GM19043 (cell line): ENCODE measurements around the gene ATG2A.

Experiments
- ATAC-seq: cut with Tn5 transposase; IDR thresholded peaks from one replicate; pipeline ENCODE4 v1.9.1; 2021; ENCODE audit warnings: low read depth; ENCODE audit not compliant: unreplicated experiment

ATG2A gene

DNA sequence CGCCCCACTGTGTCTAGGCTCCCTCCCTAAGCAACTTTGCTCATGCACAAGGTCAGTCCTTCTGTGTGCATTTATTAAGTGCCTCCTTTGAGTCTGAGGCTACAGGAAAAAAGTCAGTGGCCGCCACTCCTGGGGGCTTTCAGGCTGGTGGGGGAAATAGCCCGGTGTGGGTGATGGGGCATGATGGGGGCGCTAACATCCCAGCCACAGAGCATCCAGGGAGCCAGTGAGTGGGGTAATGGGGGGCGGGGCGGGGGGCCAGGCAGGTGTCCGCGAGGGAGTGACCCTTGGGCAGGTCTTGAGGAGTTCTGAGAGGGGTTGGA is 28.6 kb downstream of the ATG2A start:
- ATAC-seq: no peak

DNA sequence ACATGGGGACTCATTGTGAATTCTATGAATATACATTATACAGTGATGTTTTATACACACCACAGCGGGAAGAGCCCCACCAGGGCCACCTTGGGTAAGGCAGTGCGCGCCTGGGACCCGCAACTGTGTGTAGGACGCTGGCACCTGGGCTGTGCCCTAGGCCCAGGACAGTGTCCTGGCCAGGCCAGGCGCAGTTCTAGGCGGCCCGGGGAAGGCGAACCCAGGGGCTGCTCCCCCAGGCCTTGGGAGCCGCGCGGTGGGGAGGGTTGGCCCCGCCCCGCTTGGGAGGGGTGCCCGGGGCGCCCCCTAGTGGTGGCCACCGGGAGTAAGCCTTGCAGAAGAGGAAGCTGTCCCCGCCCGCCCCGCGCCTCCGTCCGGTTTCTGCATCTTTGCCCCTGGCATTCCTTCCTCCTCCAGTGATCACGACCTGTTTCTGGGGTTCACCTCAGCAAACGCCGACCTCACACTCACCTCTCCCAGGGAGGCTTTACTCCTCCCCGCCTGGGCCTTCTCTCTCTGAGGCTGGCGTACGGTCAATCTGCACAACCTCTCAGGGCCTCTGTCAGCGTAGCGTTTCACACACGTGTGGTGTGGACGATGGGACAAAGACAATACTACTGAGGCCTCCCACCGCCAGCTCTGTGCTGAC is 29.1 kb downstream of the ATG2A start:
- ATAC-seq: peak; percentile 61

DNA sequence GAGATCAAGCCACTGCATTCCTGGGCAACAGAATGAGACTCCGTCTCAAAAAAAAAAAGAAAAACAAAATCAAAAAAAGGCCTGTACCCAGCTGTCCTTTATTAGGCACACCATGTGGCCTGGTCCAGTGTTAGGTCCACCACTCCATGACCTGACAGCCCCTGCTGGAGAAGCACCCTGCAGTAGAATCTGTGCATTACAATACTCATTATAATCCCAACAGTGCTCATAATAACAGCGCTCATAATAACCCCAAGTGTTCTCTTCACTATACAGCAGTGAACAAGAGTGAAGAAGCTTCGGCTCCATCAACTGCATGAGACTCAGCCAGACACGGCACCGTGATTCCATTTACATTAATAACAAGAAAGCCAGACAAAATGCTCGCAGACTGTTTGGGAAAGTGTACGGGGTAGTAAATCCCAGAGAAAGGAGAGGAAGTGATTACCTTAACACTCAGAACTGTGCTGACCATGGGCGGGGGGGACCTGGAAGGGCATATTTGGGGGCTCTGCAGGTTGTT is 29.7 kb downstream of the ATG2A start:
- ATAC-seq: no peak

DNA sequence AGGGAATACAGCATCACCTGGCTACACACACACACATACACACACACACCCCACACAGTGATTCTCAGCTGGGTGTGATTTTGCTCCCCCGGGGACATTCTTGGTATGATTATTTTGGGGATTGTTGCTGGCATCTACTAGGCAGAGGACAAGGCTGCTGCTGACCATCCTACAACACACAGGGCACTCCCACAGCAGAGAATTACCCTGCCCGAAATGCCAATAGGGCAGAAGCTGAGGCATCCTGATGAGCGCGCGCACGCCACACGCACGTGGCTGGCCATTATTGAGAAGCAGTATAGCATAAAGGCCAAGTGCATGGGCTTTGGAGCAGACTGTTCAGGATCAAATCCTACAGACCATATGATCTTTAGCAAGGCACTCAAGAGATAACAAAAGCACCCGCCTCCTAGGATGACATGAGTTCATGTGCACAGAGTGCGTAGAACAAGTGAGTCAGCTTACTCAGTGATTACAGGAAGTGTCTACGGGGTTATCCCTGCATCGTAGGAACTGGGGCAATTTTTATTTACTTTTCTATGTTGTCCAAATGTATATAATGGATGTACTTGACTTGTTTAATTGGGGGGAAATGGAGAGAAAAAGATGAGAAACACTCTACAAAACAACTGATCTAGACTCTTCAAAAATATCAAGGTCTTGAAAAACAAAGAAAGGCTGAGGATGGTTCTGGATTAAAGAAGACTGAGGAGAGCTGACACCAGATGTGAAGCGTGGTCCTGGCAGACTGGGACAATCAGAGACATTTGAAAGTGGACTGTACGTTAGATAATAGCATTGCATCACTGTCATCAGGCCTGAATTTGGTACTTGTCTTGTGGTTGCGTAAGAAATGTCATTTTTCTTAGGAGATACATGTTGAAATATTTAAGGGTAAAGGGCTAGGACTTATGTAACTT is 31.4 kb downstream of the ATG2A start:
- no peak for ATAC-seq

DNA sequence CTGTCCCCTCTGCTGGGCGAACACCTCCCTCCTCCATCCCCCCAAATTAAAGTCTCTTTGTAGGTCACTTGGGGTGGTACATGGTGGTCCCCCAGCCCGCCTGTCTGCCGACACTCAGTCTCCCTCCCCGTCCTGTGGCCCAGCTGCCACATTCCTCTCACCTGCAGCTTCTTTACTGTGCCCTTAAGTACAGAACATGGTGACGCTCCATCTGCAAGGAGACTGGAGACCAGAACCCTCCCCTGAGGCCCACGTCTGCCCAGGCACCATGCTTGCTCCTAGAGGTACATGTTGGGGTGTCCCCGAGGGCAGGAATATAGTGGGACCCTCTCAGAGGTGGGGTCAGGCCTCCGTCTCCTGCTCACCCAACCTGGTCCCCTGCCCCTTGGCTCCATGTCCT is 33.0 kb downstream of the ATG2A start:
- no peak for ATAC-seq

DNA sequence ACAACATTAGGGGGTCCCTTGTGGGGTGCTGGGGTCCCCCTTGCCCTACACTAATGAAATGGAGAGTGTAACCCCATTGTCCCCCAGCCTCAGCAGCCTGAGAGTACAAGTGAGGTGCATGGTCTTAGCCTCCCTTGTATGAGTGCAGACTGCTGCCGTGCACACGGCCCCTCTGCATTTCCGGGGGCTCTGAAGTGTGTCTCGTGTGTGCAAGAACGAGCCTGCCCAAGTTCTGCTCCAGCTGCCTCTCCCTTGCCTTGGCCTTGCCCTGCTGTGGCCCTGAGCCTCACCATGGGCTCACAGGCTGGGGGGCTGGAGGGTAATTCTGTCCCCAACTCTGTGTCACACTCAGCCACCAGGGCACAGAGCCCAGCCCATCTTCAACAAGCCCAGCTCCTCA is 33.4 kb downstream of the ATG2A start:
- no peak for ATAC-seq

DNA sequence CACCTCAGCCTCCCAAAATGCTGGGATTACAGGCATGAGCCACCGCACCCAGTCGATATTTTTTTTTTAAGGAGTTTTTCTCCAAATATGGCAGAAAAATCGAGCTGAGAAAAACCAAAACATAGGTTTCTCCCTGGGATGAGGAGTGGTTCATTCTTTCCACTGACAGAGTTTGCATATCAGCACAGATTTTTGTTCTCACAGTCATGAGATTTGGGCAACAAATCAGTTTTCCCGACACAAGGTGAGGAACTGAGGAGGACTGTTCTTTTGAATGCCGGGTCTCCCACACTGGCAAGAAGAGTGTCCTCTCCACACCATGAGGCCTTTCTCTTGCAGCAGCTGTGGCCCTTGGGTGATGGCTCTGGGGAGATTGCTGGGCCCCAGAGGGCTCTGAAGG is 34.8 kb downstream of the ATG2A start:
- ATAC-seq: no peak

DNA sequence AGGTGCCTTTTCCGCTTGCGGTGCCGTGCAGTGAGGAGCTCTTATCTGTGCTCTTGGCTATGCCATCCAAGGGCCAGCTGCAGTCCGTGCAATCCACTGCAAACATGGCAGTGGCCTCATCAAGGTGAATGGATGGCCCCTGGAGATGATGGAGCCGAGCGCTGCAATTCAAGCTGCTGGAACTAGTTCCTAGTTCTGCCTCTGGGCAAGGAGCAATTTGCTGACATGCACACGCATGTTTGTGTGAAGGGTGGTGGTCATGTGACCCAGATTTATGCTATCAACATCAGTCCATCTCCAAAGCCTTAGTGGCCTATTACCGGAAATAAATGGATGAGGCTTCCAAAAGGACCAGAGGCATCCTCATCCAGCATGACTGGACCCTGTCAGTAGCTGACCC is 35.5 kb downstream of the ATG2A start:
- ATAC-seq: no peak

DNA sequence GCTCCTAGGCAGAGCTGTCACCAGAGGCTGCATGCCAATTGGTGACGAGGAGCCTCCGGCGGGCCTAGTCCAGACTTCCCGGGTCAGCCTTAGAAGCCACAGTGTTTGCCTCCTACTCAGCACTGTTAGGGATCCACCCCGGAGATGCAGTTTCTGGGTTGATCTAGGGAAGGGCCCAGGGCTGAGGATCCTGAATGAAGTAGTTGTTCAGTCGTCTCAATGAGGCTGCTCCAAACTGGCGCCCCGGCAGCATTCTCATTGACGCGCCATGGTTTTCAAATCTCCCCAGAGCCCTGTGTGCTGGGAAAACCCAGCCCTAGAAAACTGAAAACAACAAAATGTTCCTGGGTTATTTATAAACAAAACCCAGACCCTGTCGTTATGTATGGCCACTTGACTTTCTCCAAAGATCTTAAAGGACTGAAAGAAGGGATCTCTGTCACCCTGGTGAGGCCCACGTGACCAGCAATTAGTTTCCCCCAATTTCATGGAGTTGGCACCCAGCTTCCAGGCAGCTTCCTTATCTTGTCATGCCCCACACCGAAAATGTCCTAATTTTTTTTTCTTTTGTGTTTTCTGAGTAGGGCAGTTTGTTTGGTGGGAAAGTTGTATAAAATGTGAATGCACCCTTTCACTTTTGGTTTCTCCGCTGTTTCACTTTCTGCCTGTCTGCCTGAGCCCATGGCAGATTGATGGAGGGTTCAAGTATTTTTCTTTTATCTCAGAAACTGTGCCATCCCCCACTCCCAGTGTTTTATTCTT is 36.6 kb downstream of the ATG2A start:
- no peak for ATAC-seq

DNA sequence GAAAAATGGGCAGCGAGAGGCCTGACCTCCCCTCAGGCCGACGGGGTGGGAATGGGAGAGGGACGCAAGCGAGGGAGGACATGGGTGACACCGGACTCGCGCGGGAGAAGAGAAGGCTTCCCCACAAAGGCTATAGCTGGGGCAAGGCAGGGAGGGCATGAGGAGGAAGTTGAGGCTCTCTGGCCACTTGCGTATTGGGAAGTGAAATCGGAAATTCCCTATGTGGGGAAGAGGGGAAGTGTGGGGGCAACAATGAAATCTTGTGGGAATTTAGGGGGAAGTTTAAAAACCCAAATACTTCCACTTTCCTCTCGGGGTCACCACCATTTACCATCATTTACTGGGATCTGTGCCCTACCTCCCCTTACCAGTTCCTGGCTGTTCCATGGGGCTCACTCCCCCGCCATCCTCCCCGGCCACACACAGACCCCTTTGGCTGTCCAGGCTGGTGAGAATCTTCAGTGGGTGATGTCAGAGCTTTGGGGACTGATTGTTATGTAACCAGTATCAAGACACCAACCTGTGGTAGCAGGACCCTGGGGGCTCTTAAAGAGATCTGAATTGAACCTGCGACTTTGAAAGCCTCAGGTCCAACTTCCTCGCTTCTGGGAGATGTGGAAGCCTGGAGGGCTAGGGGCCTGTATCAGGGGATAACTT is 37.6 kb downstream of the ATG2A start:
- ATAC-seq: no peak

DNA sequence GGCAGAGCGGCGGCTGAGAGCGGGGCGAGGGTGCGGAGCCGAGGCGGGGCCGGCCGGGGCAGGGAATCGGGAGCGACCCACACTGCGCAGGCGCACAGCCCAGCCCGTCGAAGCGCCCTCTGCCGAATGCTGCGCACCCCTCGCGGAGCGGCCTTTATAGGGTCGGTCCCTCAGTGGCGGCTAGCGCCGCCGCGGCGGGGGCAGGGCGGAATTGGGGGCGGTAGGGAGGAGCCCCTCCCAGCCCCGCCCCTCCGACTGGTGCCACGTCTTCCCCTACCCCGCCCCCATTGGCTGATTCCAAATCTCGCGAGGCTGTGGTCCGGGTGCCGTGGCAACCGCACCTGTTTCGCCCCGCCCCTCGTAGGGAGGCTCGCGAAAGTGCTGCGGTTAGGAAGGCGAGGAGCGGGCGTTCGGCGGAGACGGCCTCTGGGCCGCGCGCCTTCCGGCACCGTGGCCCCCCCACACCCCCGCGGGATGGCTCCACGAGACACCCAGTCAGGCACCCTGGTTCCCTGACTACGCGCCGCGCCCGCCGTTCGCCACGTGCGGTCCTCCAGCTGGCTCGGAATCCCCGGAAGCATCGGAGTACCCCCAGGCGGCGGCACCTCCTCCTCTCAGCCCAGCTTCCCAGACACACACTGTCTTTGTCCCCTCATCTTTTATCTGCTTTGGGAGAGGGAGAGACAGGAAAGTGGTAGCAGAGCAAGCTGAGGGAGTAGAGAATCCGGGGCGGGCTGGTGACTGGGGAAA is 38.3 kb downstream of the ATG2A start, which contains the start of gene EHD1:
EHD1 (minus strand) TSS at position 128 of the 750 bp plus-strand sequence. CDS start 157 bp downstream, outside the sequence.
- peak; percentile 65 for ATAC-seq

DNA sequence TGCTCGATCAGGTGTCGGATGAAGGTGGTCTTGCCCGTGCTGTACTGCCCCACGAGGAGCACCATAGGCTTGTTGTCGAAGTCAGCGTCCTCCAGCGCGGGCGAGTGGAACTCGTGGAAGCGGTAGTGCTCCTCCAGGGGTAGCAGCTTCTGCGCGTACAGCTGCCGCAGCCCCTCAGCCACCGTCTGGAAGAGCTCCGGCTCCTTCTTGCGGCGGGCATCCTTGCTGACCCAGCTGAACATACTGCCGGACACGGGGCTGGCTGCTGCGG is 38.9 kb downstream of the ATG2A start:
- ATAC-seq: no peak

DNA sequence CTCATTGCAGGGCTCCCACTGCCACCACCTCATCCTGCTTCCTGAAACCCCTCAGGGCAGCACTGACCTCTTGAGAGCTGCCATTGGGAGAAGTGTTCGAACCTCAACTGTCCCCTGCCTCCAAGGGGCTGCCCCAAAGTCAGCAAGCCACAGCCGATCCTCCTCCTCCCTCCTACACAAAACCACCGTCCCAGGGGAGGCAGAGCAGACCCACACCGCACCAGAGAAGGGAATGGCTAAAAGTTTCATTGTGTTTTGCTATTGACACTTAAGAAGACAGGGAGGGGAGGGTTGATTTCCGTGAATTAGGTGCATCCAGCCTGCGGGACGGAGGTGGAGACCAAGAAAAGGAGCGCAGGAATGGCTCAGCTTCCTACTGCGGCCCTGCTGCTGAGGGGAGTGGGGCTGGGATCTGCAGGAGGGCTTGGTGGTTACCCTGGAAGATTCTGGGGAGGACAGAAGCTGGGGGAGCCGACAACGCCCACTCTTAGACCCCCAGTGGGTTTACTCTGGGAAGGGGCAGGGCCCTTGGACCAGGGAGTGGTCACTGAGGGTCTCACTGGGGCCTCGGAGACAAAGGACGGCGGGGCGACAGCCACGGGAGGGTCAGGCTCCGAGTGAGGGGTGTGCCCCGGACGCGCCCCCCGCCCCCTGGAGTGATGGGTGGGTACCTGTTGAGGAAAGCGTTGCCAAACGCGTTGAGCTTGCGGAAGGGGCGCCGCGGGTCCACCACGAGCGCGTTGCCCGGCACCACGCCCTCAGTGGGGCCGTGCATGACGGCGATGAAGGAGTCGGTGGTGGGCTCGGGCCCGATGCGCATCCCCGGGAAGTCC is 39.4 kb downstream of the ATG2A start:
- no peak for ATAC-seq

DNA sequence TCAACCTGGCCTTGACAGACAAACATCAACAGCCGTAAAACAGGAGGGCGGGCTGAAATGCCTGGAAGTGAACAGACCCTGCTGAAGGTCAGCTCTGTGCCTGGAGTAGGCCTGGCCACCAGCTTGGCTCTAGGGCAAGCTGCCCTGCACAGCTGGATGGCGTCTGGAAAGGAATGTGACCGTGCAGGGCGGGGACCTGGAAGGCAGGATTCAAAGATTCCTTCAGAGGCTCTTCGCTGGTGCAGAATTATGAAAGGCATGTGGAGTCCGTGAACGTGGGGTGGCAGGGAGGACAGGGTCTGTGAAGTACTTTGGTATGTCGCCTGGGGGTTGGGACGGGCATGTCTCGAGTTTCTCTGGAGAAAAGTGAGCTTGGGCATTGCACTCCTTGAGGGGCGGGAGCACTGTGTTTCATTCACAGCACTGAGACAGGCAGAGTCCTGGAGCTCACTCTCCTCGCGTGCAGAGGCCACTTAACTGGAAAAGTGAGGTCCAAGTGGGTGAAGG is 40.1 kb downstream of the ATG2A start:
- ATAC-seq: no peak

DNA sequence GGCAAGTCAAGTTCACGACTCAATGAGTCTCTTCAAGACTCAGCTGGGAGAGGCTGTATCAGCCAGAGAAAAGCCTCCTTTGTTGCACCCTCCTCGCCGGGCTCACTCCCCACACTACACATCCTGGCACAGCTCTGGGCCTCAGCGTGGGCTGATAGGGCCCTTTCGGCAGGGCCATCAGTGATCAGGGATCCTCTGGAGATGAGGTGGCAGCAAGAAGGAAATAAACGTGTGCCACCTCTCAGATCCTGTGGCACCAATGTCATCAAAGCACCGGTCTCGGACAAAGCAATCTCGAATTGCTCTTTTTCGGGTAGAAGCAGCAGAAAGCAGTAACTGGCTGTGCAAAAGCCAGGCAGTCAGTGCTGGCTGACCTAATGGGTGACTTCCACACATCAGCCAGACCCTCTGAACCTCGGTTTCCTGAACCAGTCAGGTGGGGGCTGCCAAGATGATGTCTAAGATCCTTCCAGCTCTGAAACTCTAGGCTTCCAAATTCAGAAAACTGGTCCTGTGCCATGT is 40.7 kb downstream of the ATG2A start:
- ATAC-seq: no peak

DNA sequence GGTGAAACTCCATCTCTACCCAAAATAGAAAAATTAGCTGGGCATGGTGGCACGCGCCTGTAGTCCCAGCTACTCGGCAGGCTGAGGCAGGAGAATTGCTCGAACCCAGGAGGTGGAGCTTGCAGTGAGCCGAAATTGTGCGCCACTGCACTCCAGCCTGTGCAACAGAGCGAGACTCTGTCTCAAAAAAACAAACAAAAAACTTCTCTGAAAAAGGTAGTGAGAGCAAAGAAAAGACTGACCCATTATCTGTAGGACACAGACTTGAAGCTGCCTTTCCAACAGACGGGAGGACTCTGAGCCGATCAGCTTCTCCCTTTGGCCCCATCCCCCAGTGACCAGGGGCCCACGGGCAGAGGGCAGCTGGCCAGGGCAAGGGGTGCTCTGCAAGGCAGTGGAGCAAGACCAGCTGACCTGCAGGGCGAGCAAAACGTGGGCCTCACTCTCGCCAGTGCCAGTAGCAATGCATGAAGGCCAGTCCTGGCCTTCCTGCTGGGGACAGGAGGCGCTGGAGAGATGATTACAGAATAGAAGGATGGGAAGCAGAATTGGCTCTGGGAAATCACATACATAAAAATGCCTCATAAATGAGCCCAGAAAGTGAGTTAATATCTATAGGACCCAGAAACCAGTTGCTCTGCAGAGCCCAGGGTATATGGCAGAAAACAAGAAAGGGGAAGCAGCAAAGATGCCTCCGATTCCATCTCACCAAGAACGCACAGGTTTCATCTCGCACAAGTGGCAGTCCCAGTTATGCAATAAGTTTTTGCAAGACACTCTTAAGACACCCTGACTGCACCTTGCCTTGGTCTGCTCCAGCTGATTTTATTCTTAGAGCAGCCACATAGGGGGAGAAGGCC is 41.4 kb downstream of the ATG2A start:
- ATAC-seq: no peak

DNA sequence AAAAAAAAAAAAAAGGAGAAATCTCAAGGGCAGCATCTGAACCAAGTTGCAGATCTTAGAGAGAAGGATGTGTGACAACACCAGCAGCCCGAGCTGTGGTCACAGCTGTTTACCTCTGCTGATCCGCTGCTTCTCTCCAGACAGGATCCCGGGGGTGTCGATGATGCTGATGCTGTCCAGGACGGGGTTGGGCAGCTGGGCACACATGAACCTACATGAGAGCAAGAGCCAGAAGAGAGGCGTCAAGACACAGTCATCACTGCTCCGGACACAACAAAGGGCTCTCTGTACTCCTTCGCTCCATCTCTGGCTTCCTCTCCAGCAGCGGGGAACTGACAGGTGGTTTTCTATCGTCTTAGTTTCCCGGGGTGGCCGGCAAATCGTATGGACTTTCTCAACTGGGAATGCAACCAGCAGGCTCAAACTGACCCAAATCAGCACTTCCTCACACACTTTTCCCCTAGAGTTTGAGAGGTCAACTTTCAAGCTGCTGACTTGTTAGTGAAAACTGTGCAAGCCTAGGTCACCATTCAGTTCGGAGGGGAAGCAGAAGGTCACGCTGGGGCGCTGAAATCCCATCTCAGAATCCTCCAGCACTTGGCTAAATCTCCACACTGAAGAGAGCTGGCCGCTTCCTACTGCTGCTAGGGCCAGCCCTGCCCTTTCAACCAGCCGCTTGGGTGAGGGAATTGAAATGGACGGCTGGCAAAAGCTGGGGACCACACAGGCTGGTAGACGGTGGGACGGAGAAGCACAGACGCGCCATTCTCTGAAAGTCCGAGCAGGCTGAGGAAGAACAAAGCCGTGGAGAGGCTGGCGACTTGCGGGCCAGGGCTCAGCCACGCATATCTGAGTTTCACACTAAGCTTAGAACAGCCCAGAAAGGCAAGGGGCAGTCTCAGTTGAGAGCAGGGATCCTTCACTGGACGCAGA is 42.4 kb downstream of the ATG2A start:
- ATAC-seq: no peak
